ENCODE results near the gene RADIL. TPM values are rescaled to one million over a fixed set of nuclear protein-coding genes. Genes with fewer than 3 reads are reported as not detected.
A peak's percentile ranks its signal among the peaks of the same experiment; 100 is the strongest.

Gene RADIL
- polyA plus RNA-seq, 1 donor, result 2.9 TPM

DNA sequence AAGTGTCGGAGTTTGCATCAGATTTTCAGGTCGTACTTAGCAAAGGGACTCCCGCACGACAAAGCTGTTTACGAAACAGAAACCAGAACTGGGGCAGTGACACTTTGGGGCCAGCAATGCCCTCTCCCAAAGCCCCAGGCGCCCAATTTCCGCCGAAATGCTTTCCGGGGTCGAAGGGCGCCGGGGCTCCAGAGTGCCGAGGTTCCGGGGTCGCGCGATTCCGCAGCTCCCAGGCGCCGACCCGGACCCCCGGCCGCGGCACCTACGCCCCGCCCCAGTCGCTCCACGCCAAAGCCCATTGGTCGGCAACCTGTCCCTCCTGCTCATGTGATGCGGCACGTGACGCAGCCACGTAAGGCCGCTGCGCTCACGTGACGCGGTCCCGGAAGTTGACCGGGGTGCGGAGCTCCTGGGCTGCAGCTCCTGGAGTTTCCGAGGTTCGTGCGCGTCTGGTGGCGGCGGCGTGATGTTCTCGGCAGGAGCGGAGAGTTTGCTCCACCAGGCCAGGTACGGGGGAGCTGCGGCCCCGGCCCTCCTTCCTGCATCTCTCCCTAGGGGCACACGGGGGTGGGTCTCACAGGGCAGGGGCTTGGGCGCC lies 108.2 kb downstream of the RADIL start, which contains the start of gene AP5Z1:
TSS of gene AP5Z1 (plus strand) at position 374 of the 598 bp plus-strand sequence. CDS start at position 467, 93 bp downstream.
- DNase-seq (ENCODE audit: low read depth), result peak; percentile 91

- DNase-seq (ENCODE audit: low read depth), result peak; percentile 51
Observed at GRCh38 chr7:4774658-4775249, 108.8 kb downstream of the RADIL start.

DNA sequence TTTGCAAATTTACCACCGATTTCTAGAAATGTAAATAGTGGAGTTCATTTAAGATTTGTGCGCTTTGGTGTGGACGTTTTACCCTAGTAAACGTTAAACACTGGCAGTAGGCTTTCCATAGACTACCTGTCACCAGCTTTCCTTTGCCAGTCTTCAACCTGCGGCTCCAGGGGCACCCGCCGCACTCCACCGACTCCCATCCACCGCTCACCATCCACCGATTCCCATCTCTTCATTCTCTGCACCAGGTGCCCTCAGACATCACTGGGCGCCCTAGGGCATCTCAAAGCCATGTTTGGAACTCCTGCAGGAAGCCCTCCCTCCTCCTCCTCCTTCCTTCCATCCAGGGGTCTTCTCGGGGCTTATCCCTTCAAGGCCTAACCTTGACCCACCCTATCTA lies 109.5 kb downstream of the RADIL start:
- no peak for DNase-seq (ENCODE audit: low read depth)

DNA sequence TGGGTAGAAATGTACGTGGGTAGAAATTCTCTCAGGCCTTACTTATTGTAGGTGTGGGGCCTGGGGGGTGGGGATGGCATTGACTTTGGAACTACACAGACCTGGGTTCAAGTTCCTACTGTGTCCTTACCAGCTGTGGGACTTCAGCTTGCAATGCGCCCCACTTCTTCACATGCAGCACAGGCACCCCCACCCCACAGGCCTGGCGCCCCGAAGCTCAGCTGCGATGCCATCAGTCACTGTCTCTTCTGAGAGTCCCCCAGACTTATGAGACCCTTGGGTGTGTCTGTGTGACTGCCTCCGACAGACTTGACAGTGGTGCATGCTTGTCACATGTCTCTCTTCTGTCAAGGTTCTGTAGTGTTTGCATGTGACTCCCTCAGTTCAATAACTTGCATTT lies 111.2 kb downstream of the RADIL start:
- DNase-seq (ENCODE audit: low read depth), result no peak

DNA sequence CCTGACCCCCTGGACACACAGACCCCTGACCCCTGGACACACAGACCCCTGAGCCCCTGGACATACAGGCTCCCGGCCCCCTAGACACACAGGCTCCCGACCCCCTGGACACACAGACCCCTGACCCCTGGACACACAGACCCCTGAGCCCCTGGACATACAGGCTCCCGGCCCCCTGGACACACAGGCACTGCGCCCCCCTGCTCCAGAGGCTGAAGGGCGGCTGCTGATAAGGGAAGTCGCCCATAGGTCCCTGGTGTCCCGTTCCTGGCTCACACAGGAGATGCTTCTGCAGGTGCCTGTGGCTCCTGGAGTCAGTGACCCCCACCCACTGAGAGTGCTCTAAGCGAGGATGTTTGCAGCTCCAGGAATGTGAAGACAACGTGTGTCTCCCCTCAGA lies 111.8 kb downstream of the RADIL start:
- no peak for DNase-seq (ENCODE audit: low read depth)

DNA sequence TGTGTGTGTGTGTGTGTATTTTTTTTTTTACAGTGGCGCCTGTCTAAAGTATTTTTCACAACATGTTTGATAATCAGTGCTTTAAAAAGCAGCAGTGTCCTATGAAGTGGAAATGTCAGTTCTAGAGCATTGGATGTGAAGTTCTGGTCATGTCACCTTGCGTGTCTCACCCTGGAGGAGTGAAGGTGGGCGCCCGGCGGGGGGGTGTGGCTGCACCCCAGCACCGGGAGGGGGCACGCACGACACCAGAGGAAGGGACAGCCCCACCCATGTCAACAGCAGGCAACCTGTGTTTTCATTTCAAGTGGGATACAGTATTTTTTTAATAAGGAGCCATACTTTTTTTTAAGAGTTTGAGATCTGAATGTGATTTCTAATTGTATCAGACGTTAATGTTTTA lies 112.6 kb downstream of the RADIL start:
- no peak for DNase-seq (ENCODE audit: low read depth)

GRCh38 chr7:4769761-4770160 lies 113.8 kb downstream of the RADIL start:
- DNase-seq (ENCODE audit: low read depth), result no peak

DNA sequence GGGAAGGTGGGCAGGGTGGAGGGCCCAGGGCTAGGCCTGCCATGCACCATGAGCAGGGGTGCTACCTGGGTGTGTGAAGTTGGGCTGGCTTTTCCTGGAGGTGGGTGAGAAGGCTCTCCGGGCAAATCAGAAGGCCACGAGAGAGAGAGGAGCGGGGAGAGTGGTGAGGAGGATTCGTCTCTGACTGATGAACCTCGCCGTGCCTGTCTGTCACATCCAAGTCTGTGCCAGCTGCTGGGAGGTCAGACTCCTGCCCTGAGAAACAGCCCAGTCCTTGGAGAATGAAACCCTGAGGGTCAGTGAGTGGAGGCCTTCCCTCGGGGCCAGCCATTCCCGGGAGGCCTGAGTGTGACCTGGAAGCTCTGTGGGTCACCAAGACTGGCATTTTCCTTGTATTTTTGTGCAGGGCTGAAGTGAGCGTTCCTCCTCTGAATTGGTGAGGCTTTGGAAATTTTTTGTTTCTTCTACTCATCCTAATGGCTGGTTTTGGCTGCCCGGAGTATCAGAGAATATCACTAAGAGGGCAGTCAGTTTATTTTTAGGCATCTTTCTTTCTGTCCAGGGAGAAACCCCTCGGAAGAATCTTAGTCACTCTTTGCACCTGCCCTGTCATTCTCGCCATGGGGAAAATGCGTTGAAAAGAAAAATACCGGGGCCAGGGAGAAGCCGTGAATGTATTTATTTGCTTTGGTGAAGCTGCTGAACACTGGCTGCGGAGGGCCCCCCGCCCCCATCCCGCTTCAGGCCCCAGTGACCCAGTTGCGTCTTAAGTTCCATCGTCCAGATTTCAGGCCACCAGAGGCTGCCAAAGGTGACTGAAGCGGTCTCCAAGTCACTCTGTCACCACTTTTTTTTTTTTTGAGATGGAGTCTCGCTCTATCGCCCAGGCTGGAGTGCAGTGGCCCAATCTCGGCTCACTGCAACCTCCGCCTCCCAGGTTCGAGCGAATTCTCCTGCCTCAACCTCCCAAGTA lies 114.6 kb downstream of the RADIL start:
- DNase-seq (ENCODE audit: low read depth), result no peak

GRCh38 chr7:4766666-4767519 lies 116.6 kb downstream of the RADIL start:
- no peak for DNase-seq (ENCODE audit: low read depth)

DNA sequence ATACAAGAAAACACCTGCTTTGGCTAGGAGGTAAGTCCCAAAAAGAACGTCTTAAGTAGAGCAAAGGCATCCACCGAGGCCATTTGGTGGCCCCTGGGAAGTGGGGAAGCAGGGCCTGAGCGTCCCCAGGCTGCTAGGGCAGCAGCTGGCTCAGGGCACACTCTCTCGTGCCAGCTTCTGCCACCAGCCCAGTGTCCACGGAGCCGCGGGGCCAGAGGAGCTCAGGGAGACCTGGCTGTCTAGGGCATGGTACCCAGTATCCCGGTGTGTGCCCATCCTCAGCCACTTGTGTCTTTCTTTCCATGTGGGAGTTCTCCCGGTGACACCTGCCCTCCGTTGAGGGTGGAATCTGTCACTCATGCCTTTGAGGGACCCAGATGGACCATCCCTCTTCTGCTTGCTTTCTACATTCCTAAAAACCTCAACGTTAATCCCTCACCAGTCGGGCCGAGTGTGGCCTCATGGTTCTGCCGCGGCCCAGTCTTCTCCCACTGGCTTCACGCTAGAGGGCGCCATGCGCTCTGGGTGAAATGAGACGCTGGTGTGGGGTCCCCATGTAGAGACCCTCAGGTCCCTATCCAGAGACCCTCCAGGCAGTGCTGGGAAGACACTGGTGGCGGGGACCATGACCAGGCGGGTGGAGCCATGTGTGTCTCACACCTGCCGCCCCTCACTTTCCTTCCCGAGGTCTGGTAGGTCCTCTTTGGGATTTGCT lies 117.6 kb downstream of the RADIL start:
- no peak for DNase-seq (ENCODE audit: low read depth)

GRCh38 chr7:4764402-4765007 lies 119.0 kb downstream of the RADIL start:
- DNase-seq (ENCODE audit: low read depth), result no peak

GRCh38 chr7:4763794-4764185 lies 119.7 kb downstream of the RADIL start:
- no peak for DNase-seq (ENCODE audit: low read depth)

DNA sequence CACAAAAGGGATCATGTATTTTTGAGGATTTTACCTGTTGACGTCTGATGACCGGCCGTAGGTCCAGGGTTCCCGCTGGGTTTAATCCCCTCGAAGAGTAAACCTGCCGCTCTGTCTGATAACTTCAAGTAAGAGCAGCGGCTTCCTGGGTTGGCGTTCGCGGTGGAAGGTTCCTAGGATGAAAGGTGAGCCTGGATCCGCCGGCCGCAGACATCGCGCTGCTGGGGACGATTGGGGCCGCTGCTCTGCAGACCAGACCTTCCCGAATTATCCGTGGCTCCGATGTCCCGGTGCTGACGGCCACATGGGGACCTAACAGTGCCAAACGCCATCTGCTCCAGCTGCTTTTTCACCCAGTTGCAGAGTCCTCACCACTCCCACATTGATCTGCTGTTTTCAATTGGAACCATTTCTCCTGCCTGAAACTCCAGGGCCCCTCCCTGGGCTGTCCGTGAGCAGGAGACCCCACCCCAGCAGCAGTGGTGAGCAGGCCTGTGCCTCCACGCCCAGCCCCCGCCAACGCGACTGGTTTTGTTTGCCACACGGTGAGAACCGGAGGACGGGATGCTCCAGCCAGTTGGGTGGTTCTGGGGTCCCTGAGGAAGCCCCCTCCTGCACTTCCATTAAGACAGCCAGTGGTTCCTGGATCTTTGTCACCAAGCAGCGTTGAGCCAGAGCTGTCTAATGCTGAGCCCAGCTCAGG lies 120.3 kb downstream of the RADIL start:
- DNase-seq (ENCODE audit: low read depth), result no peak

GRCh38 chr7:4762121-4763055 lies 121.1 kb downstream of the RADIL start:
- no peak for DNase-seq (ENCODE audit: low read depth)

DNA sequence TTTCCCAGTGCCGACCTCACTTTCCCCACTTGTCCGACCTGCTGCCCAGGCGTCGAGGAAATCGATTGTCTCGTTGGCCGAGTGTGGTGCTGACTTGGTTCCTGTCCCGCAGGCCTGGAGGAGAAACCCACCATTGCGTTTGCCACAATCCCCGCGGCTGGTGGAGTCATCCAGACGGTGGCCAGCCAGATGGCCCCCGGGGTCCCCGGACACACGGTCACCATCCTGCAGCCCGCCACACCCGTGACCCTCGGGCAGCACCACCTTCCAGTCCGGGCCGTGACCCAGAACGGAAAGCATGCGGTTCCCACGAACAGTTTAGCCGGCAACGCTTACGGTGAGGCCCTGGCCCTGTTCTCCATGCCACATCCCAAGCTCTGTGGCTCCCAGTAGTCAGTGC lies 122.6 kb downstream of the RADIL start:
- no peak for DNase-seq (ENCODE audit: low read depth)

DNA sequence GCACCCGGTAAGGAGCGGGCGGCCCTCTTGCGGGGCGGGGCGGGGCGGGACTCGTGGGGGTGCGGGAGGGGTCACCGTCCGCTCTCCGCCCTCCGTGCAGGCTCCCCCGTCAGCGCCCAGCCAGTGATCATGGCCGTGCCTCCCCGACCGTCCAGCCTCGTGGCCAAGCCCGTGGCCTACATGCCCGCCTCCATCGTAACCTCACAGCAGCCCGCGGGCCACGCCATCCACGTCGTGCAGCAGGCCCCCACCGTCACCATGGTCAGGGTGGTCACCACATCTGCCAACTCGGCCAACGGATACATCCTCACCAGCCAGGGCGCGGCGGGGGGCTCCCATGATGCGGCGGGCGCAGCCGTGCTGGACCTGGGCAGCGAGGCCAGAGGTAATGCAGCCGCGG lies 124.3 kb downstream of the RADIL start:
- no peak for DNase-seq (ENCODE audit: low read depth)

GRCh38 chr7:4758791-4759190 lies 124.7 kb downstream of the RADIL start:
- no peak for DNase-seq (ENCODE audit: low read depth)

DNA sequence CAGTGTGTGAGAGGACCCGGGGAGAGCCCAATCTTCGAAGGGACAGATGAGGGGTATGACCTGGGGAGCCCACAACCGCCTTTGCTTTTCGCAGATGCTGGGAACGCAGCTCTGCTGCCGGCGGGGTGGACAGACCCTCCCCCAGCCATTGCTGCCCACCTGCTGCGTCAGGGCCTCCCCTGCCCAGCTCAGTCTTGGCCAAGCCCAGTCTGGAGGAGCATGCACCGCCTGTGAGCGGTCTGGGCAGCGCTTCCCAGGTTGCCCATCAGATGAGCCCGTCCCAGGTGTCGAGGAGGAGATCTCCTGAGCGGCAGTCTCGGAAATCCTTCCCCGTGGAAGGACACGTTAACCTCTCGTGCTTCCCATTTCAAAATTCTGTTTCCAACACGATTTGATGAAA lies 125.4 kb downstream of the RADIL start:
- DNase-seq (ENCODE audit: low read depth), result no peak

GRCh38 chr7:4755045-4755444 lies 128.5 kb downstream of the RADIL start:
- DNase-seq (ENCODE audit: low read depth), result no peak

Measured in forelimb muscle (tissue), 1 donor.